Astrocyte (in vitro differentiated cells and primary cell): ENCODE data around the gene FJX1. TPM values are rescaled to one million over a fixed set of nuclear protein-coding genes. Genes with fewer than 3 reads are reported as not detected.

ENCODE experiments used
- DNase-seq: peaks from one replicate; pipeline ENCODE4 v3.0.0-alpha.2; 2010; ENCODE audit warnings: low read depth
- FAIRE-seq: peaks from 2 replicates; lab custom pipeline; 2011; peaks lifted over from hg19 to GRCh38; lab: Jason Lieb, UNC
- H2AFZ ChIP-seq: 2 replicates; pipeline ENCODE4 v1.6.0; 2012; ENCODE audit warnings: low read depth, low read length, inconsistent platforms
- H3K27ac ChIP-seq: 2 replicates; pipeline ENCODE4 v1.5.1; 2011; ENCODE audit warnings: low read depth, low read length, inconsistent platforms
- H3K27me3 ChIP-seq: 2 replicates; pipeline ENCODE4 v1.6.0; 2011; ENCODE audit warnings: low read length, inconsistent platforms; ENCODE audit not compliant: insufficient read depth
- H3K36me3 ChIP-seq: 2 replicates; pipeline ENCODE4 v1.5.1; 2011; ENCODE audit warnings: low read length, inconsistent platforms; ENCODE audit not compliant: insufficient read depth
- H3K4me1 ChIP-seq: 2 replicates; pipeline ENCODE4 v1.5.1; 2011; ENCODE audit warnings: low read length, inconsistent platforms; ENCODE audit not compliant: insufficient read depth
- H3K4me2 ChIP-seq: 2 replicates; pipeline ENCODE4 v1.6.0; 2012; ENCODE audit warnings: low read length, inconsistent platforms
- H3K4me3 ChIP-seq: 2 replicates; pipeline ENCODE4 v1.5.1; 2011; ENCODE audit warnings: low read depth, mild to moderate bottlenecking, low read length, inconsistent platforms; ENCODE audit not compliant: insufficient read depth
- H3K79me2 ChIP-seq: 2 replicates; pipeline ENCODE4 v1.6.0; 2012; ENCODE audit warnings: mild to moderate bottlenecking, low read length, inconsistent platforms; ENCODE audit not compliant: insufficient read depth
- H3K9ac ChIP-seq: 2 replicates; pipeline ENCODE4 v1.6.0; 2012; ENCODE audit warnings: mild to moderate bottlenecking, low read length, inconsistent platforms
- H3K9me3 ChIP-seq: 2 replicates; pipeline ENCODE4 v1.5.1; 2012; ENCODE audit warnings: low read depth, mild to moderate bottlenecking, low read length, inconsistent platforms; ENCODE audit not compliant: insufficient read depth
- H4K20me1 ChIP-seq: 2 replicates; pipeline ENCODE4 v1.6.0; 2012; ENCODE audit warnings: low read length, inconsistent platforms; ENCODE audit not compliant: insufficient read depth
- H3K27ac Mint-ChIP-seq: one replicate; pipeline ENCODE4 v1.8.0; 2021; ENCODE audit warnings: mild to moderate bottlenecking, mixed read lengths; ENCODE audit not compliant: unreplicated experiment
- H3K27me3 Mint-ChIP-seq: one replicate; pipeline ENCODE4 v1.8.0; 2021; ENCODE audit warnings: low read depth, mixed read lengths; ENCODE audit not compliant: unreplicated experiment
- H3K36me3 Mint-ChIP-seq: one replicate; pipeline ENCODE4 v1.8.0; 2021; ENCODE audit warnings: low read depth, mixed read lengths; ENCODE audit not compliant: unreplicated experiment
- H3K4me1 Mint-ChIP-seq: one replicate; pipeline ENCODE4 v1.8.0; 2021; ENCODE audit warnings: low read depth, mixed read lengths; ENCODE audit not compliant: unreplicated experiment
- H3K4me3 Mint-ChIP-seq: one replicate; pipeline ENCODE4 v1.8.0; 2021; ENCODE audit warnings: mild to moderate bottlenecking, moderate library complexity, mixed read lengths; ENCODE audit not compliant: unreplicated experiment
- H3K9me3 Mint-ChIP-seq: one replicate; pipeline ENCODE4 v1.8.0; 2021; ENCODE audit warnings: mild to moderate bottlenecking, mixed read lengths; ENCODE audit not compliant: unreplicated experiment
- EZH2 ChIP-seq: IDR thresholded peaks from 2 replicates; pipeline ENCODE4 v1.6.1; 2012; ENCODE audit warnings: mild to moderate bottlenecking, low read length, inconsistent platforms; ENCODE audit not compliant: insufficient read depth
- total RNA-seq: library from RNA; stranded (reverse); gene quantifications from 2 replicates; pipeline ENCODE4 v1.2.1, GENCODE V29; 2021
- TF ChIP-seq, protein P1 (sequence below): IDR thresholded peaks from 2 replicates; pipeline ENCODE4 v1.5.1; 2011; ENCODE audit warnings: low read depth, mild to moderate bottlenecking, inconsistent platforms, low read length, moderate library complexity; ENCODE audit not compliant: insufficient read depth

FJX1 gene
- total RNA-seq, 1 donor from 2014 or later = 47.9 TPM

- Mint-ChIP-seq H3K36me3 (no peaks in the 10 kb centered on the region), H3K4me1 (peaks cover 38% of the 10 kb centered on the region), H3K4me3 (peak overlapping the region; percentile 27), H3K9me3 (no peaks in the 10 kb centered on the region), H3K27me3 (no peaks in the 10 kb centered on the region), H3K27ac (peak overlapping the region; percentile 81)
- H4K20me1 ChIP-seq = no peaks in the 10 kb centered on the region
- H3K36me3 ChIP-seq = no peaks in the 10 kb centered on the region
- H3K79me2 ChIP-seq = no peaks in the 10 kb centered on the region
- peak; percentile 99 for DNase-seq
- TF ChIP-seq EZH2 = no peak
- TF ChIP-seq, protein P1, sequence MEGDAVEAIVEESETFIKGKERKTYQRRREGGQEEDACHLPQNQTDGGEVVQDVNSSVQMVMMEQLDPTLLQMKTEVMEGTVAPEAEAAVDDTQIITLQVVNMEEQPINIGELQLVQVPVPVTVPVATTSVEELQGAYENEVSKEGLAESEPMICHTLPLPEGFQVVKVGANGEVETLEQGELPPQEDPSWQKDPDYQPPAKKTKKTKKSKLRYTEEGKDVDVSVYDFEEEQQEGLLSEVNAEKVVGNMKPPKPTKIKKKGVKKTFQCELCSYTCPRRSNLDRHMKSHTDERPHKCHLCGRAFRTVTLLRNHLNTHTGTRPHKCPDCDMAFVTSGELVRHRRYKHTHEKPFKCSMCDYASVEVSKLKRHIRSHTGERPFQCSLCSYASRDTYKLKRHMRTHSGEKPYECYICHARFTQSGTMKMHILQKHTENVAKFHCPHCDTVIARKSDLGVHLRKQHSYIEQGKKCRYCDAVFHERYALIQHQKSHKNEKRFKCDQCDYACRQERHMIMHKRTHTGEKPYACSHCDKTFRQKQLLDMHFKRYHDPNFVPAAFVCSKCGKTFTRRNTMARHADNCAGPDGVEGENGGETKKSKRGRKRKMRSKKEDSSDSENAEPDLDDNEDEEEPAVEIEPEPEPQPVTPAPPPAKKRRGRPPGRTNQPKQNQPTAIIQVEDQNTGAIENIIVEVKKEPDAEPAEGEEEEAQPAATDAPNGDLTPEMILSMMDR = no peak
- peaks cover 13% of the 10 kb centered on the region for H3K4me1 ChIP-seq
- H3K27ac ChIP-seq = peak overlapping the region; percentile 66
- peak overlapping the region; percentile 13 for H3K9ac ChIP-seq
- H3K4me2 ChIP-seq = peak overlapping the region; percentile 71
- no peak overlapping the region for H3K4me3 ChIP-seq
- no peaks in the 10 kb centered on the region for H3K9me3 ChIP-seq
- H2AFZ ChIP-seq = no peak overlapping the region
- FAIRE-seq = peak; percentile 96
- H3K27me3 ChIP-seq = no peaks in the 10 kb centered on the region
These were observed 11.7 kb downstream of the FJX1 start for GRCh38 chr11:35629914-35630313.

GRCh38 chr11:35631891-35632290 is 13.6 kb downstream of the FJX1 start:
- H4K20me1 ChIP-seq = no peaks in the 10 kb centered on the region
- H3K27me3 ChIP-seq = no peaks in the 10 kb centered on the region
- no peak overlapping the region for H2AFZ ChIP-seq
- DNase-seq = peak; percentile 23
- H3K36me3 ChIP-seq = no peaks in the 10 kb centered on the region
- TF ChIP-seq EZH2 = no peak
- TF ChIP-seq, protein P1 = no peak
- H3K79me2 ChIP-seq = no peaks in the 10 kb centered on the region
- Mint-ChIP-seq H3K27ac (no peak overlapping the region), H3K4me1 (peaks cover 29% of the 10 kb centered on the region), H3K27me3 (no peaks in the 10 kb centered on the region), H3K4me3 (no peak overlapping the region), H3K36me3 (no peaks in the 10 kb centered on the region), H3K9me3 (no peaks in the 10 kb centered on the region)
- H3K9me3 ChIP-seq = no peaks in the 10 kb centered on the region
- no peak for FAIRE-seq
- H3K4me3 ChIP-seq = no peak overlapping the region
- H3K27ac ChIP-seq = no peak overlapping the region
- H3K4me2 ChIP-seq = no peak overlapping the region
- no peak overlapping the region for H3K9ac ChIP-seq
- H3K4me1 ChIP-seq = peaks cover 13% of the 10 kb centered on the region

DNA sequence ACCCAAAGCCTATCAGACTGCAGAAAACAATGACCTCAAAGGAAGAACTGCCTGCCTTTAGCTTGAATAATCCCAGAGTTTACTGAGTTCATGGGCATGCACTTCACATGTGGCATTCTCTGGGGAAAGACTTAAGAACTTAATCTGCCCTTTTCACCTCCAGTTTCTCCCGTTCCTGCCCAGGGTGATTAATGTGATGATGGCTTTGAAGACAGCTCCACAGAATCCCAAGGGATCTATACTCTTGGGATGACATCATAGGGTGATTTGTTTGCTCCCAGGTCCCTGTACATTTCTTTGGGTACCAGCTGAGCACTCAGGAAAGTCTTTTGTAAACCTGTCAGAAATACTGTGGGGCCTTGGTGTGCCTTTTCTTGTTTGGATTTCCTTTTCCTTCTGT is 14.0 kb downstream of the FJX1 start:
- no peaks in the 10 kb centered on the region for H3K79me2 ChIP-seq
- no peaks in the 10 kb centered on the region for H3K27me3 Mint-ChIP-seq
- peak; percentile 27 for DNase-seq
- peak overlapping the region; percentile 12 for H3K27ac Mint-ChIP-seq
- H3K4me3 Mint-ChIP-seq = no peak overlapping the region
- no peaks in the 10 kb centered on the region for H3K36me3 Mint-ChIP-seq
- H3K9me3 ChIP-seq = no peaks in the 10 kb centered on the region
- no peak overlapping the region for H3K4me2 ChIP-seq
- peak; percentile 29 for FAIRE-seq
- peaks cover 13% of the 10 kb centered on the region for H3K4me1 ChIP-seq
- H4K20me1 ChIP-seq = no peaks in the 10 kb centered on the region
- no peaks in the 10 kb centered on the region for H3K27me3 ChIP-seq
- H3K9me3 Mint-ChIP-seq = no peaks in the 10 kb centered on the region
- TF ChIP-seq, protein P1 = no peak
- TF ChIP-seq EZH2 = no peak
- no peak overlapping the region for H3K9ac ChIP-seq
- H3K4me1 Mint-ChIP-seq = peaks cover 27% of the 10 kb centered on the region
- no peaks in the 10 kb centered on the region for H3K36me3 ChIP-seq
- no peak overlapping the region for H3K4me3 ChIP-seq
- H3K27ac ChIP-seq = no peak overlapping the region
- H2AFZ ChIP-seq = no peak overlapping the region
